KMS-11 (cell line): ENCODE data around the gene SLC12A7.

Experiments used
- H2AFZ ChIP-seq: fragments of 200-600 bp; sonication (generic); 2 replicates; pipeline ENCODE4 v1.6.1; 2016; ENCODE audit warnings: antibody characterized with exemption, mixed run types, low read depth
- H3K27ac ChIP-seq: fragments of 200-600 bp; sonication (generic); 2 replicates; pipeline ENCODE4 v1.6.1; 2016; ENCODE audit warnings: mild to moderate bottlenecking, mixed run types
- H3K27me3 ChIP-seq: fragments of 200-600 bp; sonication (generic); 2 replicates; pipeline ENCODE4 v1.6.1; 2017; ENCODE audit warnings: mild to moderate bottlenecking, low read depth, mixed run types, moderate library complexity; ENCODE audit not compliant: insufficient read depth
- H3K36me3 ChIP-seq: fragments of 200-600 bp; sonication (generic); 2 replicates; pipeline ENCODE4 v1.6.1; 2017; ENCODE audit warnings: mild to moderate bottlenecking, mixed run types; ENCODE audit not compliant: insufficient read depth
- H3K4me1 ChIP-seq: fragments of 200-600 bp; sonication (generic); 2 replicates; pipeline ENCODE4 v1.6.1; 2016; ENCODE audit warnings: mild to moderate bottlenecking, low read depth, mixed run types; ENCODE audit not compliant: poor library complexity, severe bottlenecking
- H3K4me2 ChIP-seq: fragments of 200-600 bp; sonication (generic); 2 replicates; pipeline ENCODE4 v1.7.0; 2016; ENCODE audit warnings: mild to moderate bottlenecking, mixed run types
- H3K4me3 ChIP-seq: fragments of 200-600 bp; sonication (generic); IDR thresholded peaks from 2 replicates; pipeline ENCODE4 v1.6.1; 2017; ENCODE audit warnings: low read depth, low read length, mixed read lengths; ENCODE audit not compliant: insufficient read depth
- H3K79me2 ChIP-seq: fragments of 200-600 bp; sonication (generic); 2 replicates; pipeline ENCODE4 v1.6.1; 2016; ENCODE audit warnings: low read depth, mixed run types; ENCODE audit not compliant: insufficient read depth
- H3K9ac ChIP-seq: fragments of 200-600 bp; sonication (generic); 2 replicates; pipeline ENCODE4 v1.6.1; 2016; ENCODE audit warnings: mild to moderate bottlenecking, mixed run types
- H4K20me1 ChIP-seq: fragments of 200-600 bp; sonication (generic); 2 replicates; pipeline ENCODE4 v1.6.1; 2016; ENCODE audit warnings: mild to moderate bottlenecking, mixed run types; ENCODE audit not compliant: insufficient read depth
- TF ChIP-seq, protein P1 (sequence below): fragments of 200-600 bp; sonication (generic); conservative IDR thresholded peaks from 2 replicates; pipeline ENCODE4 v1.6.1; 2017; ENCODE audit warnings: low read depth, mild to moderate bottlenecking, antibody characterized with exemption, low read length, moderate library complexity, mixed read lengths

The SLC12A7 gene

GRCh38 chr5:1039210-1039548, 72.7 kb downstream of the SLC12A7 start:
- TF ChIP-seq, protein P1, sequence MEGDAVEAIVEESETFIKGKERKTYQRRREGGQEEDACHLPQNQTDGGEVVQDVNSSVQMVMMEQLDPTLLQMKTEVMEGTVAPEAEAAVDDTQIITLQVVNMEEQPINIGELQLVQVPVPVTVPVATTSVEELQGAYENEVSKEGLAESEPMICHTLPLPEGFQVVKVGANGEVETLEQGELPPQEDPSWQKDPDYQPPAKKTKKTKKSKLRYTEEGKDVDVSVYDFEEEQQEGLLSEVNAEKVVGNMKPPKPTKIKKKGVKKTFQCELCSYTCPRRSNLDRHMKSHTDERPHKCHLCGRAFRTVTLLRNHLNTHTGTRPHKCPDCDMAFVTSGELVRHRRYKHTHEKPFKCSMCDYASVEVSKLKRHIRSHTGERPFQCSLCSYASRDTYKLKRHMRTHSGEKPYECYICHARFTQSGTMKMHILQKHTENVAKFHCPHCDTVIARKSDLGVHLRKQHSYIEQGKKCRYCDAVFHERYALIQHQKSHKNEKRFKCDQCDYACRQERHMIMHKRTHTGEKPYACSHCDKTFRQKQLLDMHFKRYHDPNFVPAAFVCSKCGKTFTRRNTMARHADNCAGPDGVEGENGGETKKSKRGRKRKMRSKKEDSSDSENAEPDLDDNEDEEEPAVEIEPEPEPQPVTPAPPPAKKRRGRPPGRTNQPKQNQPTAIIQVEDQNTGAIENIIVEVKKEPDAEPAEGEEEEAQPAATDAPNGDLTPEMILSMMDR = no peak
- H3K9ac ChIP-seq = no peak overlapping the region
- no peaks in the 10 kb centered on the region for H3K36me3 ChIP-seq
- H2AFZ ChIP-seq = no peak overlapping the region
- no peak overlapping the region for H3K27ac ChIP-seq
- H3K4me1 ChIP-seq = no peaks in the 10 kb centered on the region
- no peak overlapping the region for H3K4me3 ChIP-seq
- H3K4me2 ChIP-seq = no peak overlapping the region
- H4K20me1 ChIP-seq = no peaks in the 10 kb centered on the region
- H3K27me3 ChIP-seq = no peaks in the 10 kb centered on the region
- peaks cover 4% of the 10 kb centered on the region; the same call in 1 of the 2 replicates for H3K79me2 ChIP-seq

DNA sequence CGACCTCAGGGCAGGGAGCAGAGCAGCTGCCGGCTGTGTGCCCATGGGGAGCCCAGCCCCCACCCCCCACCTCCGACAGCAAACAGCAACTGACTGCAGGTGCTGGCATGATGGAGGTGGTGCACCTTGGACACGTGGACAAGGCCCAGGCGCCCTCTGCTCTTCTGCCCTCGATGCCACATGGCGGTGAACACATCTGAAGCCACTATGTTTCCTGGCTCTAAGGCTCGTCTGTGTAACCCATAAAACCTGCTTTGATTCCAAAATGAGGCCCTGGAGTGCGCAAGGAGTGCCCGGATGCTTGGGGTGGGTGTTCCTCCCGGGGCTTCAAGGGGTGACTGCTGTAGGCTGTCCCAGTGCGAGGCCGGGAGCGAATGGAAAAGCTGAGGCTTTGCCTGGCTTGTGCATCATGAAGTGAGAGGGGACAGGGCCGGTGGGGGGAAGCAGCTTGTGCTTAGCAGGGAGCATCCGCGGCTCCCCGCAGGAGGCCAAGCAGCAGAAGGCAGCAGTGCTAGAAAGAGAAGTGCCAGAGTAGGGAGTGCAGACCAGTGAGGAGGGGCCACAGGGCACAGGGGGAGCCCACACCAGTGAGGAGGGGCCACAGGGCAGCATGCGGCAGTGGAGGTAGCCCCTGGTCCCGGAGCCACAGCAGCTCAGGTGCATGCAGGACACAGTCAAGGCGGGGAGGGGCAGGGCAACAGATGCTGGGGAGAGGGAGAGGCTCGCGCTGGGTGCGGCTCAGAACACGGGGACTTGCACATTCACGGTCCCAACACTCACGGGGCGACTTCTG, 73.2 kb downstream of the SLC12A7 start:
- peaks cover 4% of the 10 kb centered on the region; the same call in 1 of the 2 replicates for H3K36me3 ChIP-seq
- no peak overlapping the region for H3K4me3 ChIP-seq
- peaks cover 8% of the 10 kb centered on the region; the same call in 1 of the 2 replicates for H3K79me2 ChIP-seq
- H2AFZ ChIP-seq = no peak overlapping the region
- no peak overlapping the region for H3K9ac ChIP-seq
- TF ChIP-seq, protein P1 = no peak
- no peaks in the 10 kb centered on the region for H3K4me1 ChIP-seq
- H4K20me1 ChIP-seq = no peaks in the 10 kb centered on the region
- H3K27ac ChIP-seq = no peak overlapping the region
- H3K27me3 ChIP-seq = no peaks in the 10 kb centered on the region
- H3K4me2 ChIP-seq = no peak overlapping the region

DNA sequence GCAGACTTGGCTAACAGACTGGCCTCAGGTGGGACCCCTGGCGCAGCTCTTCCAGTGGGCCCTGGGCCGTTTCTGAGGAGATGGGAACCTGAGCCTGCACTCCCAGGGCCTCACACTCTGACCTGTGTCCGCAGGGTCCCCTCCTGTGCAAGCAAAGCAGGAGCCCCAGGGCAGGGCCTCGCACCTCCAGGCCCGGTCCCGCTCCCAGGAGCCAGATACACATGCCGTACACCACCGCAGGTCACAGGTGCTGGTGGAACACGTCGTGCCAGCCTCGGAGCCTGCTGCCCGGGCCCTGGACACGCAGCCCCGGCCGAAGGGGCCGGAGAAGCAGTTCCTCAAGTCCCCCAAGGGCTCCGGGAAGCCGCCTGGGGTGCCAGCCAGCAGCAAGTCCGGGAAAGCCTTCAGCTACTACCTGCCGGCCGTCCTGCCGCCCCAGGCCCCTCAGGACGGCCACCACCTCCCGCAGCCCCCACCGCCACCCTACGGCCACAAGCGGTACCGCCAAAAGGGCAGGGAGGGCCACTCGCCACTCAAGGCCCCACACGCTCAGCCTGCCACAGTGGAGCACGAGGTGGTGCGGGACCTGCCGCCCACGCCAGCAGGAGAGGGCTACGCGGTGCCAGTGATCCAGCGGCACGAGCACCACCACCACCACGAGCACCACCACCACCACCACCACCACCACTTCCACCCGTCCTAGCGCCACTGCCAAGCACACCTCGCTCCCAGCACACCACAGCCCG, 74.0 kb downstream of the SLC12A7 start:
- TF ChIP-seq, protein P1 = no peak
- Histone ChIP-seq H3K79me2 (peaks cover 10% of the 10 kb centered on the region; the same call in 1 of the 2 replicates), H3K27ac (no peak overlapping the region), H3K9ac (no peak overlapping the region), H4K20me1 (no peaks in the 10 kb centered on the region), H3K27me3 (no peaks in the 10 kb centered on the region), H3K4me3 (no peak overlapping the region), H3K4me1 (no peaks in the 10 kb centered on the region), H2AFZ (no peak overlapping the region), H3K4me2 (no peak overlapping the region), H3K36me3 (peaks cover 11% of the 10 kb centered on the region; the same call in 1 of the 2 replicates)

- Histone ChIP-seq H3K27ac (no peak overlapping the region), H2AFZ (no peak overlapping the region), H3K4me3 (no peak overlapping the region), H4K20me1 (no peaks in the 10 kb centered on the region), H3K27me3 (no peaks in the 10 kb centered on the region), H3K36me3 (peaks cover 11% of the 10 kb centered on the region; the same call in 1 of the 2 replicates), H3K4me1 (no peaks in the 10 kb centered on the region), H3K79me2 (peaks cover 12% of the 10 kb centered on the region; the same call in 1 of the 2 replicates), H3K4me2 (no peak overlapping the region), H3K9ac (no peak overlapping the region)
- TF ChIP-seq, protein P1 = no peak
Observed at GRCh38 chr5:1037123-1037670, 74.7 kb downstream of the SLC12A7 start.
